Psoas muscle (tissue), 8 donors: ENCODE results near the gene LRRC45. TPM values are rescaled to one million over a fixed set of nuclear protein-coding genes. Genes with fewer than 3 reads are reported as not detected.

ENCODE experiments used
- ATAC-seq, 4 donors: fragments of 200-7000 bp; cut with Tn5 transposase; one replicate each; pipeline ENCODE4 v1.9.1; 2020; ENCODE audit warnings: moderate library complexity in 3 of 4, mild to moderate bottlenecking in 2 of 4
- DNase-seq, 2 donors: peaks; one replicate each; pipeline ENCODE4 v3.0.0-alpha.2; 2020
- H3K27ac ChIP-seq: fragments of 200-600 bp; one replicate; pipeline ENCODE4 v1.8.0; 2022
- H3K27me3 ChIP-seq, 3 donors: fragments of 200-600 bp in 1 of 3; one replicate each; pipeline versions ENCODE4 v1.6.1 to v1.8.0; 2013 to 2022; ENCODE audit warnings: low read length in 2 of 3, mild to moderate bottlenecking in 2 of 3, moderate library complexity in 1 of 3; ENCODE audit not compliant: insufficient read depth in 3 of 3
- H3K36me3 ChIP-seq, 2 donors: fragments of 200-600 bp in 1 of 2; one replicate each; pipeline versions ENCODE4 v1.6.1 to v1.8.0; 2013 to 2022; ENCODE audit warnings: low read depth in 1 of 2, mild to moderate bottlenecking in 1 of 2, moderate library complexity in 1 of 2; ENCODE audit not compliant: insufficient read depth in 1 of 2
- H3K4me1 ChIP-seq: fragments of 200-600 bp; one replicate; pipeline ENCODE4 v1.8.0; 2022
- H3K4me3 ChIP-seq: fragments of 200-600 bp; one replicate; pipeline ENCODE4 v1.8.0; 2022; ENCODE audit warnings: mild to moderate bottlenecking
- H3K9me3 ChIP-seq: fragments of 200-600 bp; one replicate; pipeline ENCODE4 v1.8.0; 2022
- WGBS, 3 donors: extraction: QIAGEN DNeasy Blood & Tissue Kit; methylation state at CpG; one replicate each; pipeline versions ENCODE4 v1.1.6 to v1.1.7; 2013; 5-methylcytosine and 5-hydroxymethylcytosine counted together
- intact Hi-C, 2 donors: fragments of 100-400 bp; cut with DNase I; formaldehyde crosslinking; loops; one replicate each; pipeline versions ENCODE4 v1.11.0 to v1.14.2; 2022
- polyA plus RNA-seq, 3 donors: library from polyadenylated mRNA; stranded (reverse); fragments of 200-250 nt; gene quantifications; one replicate each; pipeline ENCODE4 v1.2.3, GENCODE V29; 2013
- total RNA-seq, 4 donors: library from RNA; stranded (reverse); fragmentation: NEBNext Ultra II Directional in 2 of 4; extraction: Animal tissue kit (Norgen Biotek cat#: 25700) in 2 of 4; gene quantifications; one replicate each; pipeline versions ENCODE4 v1.2.1 to v1.2.4, GENCODE V29; 2021 to 2023
- TF ChIP-seq, protein P1 (sequence below): fragments of 200-600 bp; IDR thresholded peaks from one replicate; pipeline ENCODE4 v1.8.0; 2022; ENCODE audit warnings: antibody characterized with exemption
- donor health status: healthy with polysubstance abuse.
- donor health status: DM: no; HTN: no; CAD: no; lungs with moderate emphysema.
- donor health status: Bipolar disorder and iron deficiency.
- donor health status: healthy.
- donor health status: DM: yes; HTN: yes; CAD: no.
- donor health status: DM: no; HTN: no; CAD: no.
- donor health status: DM: no; HTN: no; CAD: no.
- donor health status: DM: yes; HTN: yes; CAD: no.

The LRRC45 gene
- total and polyA plus RNA-seq, 7 donors, result 1.4 to 7.1 (median 3.0) TPM

DNA sequence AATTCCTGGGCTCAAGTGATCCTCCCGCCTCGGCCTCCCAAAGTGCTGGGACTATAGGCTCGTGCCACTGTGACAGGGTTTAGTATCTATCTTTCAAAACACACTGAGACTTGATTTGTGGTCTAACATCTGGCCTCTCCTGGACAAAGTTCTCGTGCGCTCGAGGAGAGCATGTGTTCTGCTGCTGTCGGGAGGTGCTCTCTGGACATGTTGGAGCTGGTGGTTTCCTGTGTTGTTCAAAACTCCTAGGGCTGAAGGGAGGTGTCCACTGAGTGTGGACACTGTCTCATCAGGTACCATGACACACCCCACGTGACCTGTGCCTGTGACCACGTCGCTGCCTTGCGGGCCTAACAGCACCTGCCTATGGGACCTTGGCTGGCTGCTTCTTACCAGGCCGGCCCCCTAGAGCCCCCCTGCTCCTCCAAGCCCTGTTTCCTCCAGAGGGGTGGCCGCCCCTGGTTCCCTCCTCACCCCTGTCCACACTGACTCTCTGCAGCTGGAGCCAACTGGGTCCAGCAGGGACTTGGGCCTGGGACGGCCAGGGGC is 22.9 kb downstream of the LRRC45 start:
- Histone ChIP-seq H3K27me3 (no peaks in the 10 kb centered on the region), H3K27ac (no peak overlapping the region), H3K4me1 (peaks cover 11% of the 10 kb centered on the region), H3K4me3 (no peak overlapping the region), H3K9me3 (no peaks in the 10 kb centered on the region), H3K36me3 (peaks cover 0 to 33% of the 10 kb centered on the region in 2 donors)
- DNase-seq (no peak), ATAC-seq (peak in 2 of 4 donors; percentile 14 to 22)
- 53 to 62% (median 54%) methylated on average over 14 of the region's 14 CpGs for WGBS, 3 donors
- intact Hi-C loops, result loop anchor here in 1 of 2 donors (2.0 kb wide), 1 partner anchor 27 kb away; no protein-coding TSS in a partner anchor
- TF ChIP-seq, protein P1, sequence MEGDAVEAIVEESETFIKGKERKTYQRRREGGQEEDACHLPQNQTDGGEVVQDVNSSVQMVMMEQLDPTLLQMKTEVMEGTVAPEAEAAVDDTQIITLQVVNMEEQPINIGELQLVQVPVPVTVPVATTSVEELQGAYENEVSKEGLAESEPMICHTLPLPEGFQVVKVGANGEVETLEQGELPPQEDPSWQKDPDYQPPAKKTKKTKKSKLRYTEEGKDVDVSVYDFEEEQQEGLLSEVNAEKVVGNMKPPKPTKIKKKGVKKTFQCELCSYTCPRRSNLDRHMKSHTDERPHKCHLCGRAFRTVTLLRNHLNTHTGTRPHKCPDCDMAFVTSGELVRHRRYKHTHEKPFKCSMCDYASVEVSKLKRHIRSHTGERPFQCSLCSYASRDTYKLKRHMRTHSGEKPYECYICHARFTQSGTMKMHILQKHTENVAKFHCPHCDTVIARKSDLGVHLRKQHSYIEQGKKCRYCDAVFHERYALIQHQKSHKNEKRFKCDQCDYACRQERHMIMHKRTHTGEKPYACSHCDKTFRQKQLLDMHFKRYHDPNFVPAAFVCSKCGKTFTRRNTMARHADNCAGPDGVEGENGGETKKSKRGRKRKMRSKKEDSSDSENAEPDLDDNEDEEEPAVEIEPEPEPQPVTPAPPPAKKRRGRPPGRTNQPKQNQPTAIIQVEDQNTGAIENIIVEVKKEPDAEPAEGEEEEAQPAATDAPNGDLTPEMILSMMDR, result no peak

DNA sequence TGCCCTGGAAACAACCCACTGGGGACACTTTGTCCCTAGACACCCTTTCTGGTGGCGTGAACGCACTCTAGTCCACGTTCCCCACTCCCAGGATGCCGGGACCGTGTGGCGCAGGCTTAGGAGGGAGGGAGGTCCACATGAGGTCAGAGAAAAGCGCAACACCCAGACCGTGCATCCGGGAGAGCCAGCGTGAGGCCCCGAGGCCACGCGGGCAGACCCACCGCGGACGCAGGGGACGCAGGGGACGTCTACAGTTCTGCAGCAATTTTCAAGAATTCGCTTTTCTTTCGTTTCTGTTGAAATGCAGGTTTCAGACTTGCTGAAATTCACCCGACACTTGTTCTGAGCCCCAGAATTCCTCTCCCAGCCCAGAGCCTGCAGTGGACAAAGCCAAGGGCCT is 23.8 kb downstream of the LRRC45 start:
- Histone ChIP-seq H3K9me3 (no peaks in the 10 kb centered on the region), H3K27me3 (no peaks in the 10 kb centered on the region), H3K4me1 (peaks cover 11% of the 10 kb centered on the region), H3K27ac (no peak overlapping the region), H3K4me3 (no peak overlapping the region), H3K36me3 (peaks cover 0 to 33% of the 10 kb centered on the region in 2 donors)
- no peak for ATAC-seq
- 84 to 87% (median 87%) methylated on average over 21 of the region's 21 CpGs for WGBS, 3 donors
- no peak for DNase-seq
- intact Hi-C loops, result loop anchor here in 1 of 2 donors (2.0 kb wide), 1 partner anchor 26 kb away; no protein-coding TSS in a partner anchor
- TF ChIP-seq, protein P1, result no peak

DNA sequence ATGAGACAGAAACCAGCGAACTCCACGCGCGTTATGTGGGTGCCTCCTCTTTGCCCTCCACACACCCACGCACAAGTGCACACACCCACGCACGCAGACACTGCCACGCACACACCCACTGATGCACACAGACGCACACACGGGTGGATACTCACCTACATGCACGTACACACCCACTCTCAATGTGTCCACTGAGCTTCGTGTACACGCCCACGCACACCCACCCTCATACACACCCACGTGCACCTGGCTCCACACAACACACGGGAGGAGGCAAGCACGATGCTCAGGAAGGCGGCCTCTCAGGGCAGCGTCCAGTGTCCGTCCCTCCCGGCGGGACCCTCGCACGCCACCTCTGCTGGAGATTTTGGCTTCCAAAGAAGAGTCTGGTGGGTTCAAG is 24.3 kb downstream of the LRRC45 start:
- Histone ChIP-seq H3K4me1 (peaks cover 12% of the 10 kb centered on the region), H3K36me3 (peaks cover 0 to 33% of the 10 kb centered on the region in 2 donors), H3K9me3 (no peaks in the 10 kb centered on the region), H3K27me3 (no peaks in the 10 kb centered on the region), H3K27ac (no peak overlapping the region), H3K4me3 (no peak overlapping the region)
- intact Hi-C loops, result loop anchor here in 1 of 2 donors (2.0 kb wide), 1 partner anchor 25 kb away; no protein-coding TSS in a partner anchor
- WGBS, 3 donors, result 87 to 91% (median 89%) methylated on average over 24 of the region's 24 CpGs
- TF ChIP-seq, protein P1, result no peak
- ATAC-seq (no peak), DNase-seq (no peak)

DNA sequence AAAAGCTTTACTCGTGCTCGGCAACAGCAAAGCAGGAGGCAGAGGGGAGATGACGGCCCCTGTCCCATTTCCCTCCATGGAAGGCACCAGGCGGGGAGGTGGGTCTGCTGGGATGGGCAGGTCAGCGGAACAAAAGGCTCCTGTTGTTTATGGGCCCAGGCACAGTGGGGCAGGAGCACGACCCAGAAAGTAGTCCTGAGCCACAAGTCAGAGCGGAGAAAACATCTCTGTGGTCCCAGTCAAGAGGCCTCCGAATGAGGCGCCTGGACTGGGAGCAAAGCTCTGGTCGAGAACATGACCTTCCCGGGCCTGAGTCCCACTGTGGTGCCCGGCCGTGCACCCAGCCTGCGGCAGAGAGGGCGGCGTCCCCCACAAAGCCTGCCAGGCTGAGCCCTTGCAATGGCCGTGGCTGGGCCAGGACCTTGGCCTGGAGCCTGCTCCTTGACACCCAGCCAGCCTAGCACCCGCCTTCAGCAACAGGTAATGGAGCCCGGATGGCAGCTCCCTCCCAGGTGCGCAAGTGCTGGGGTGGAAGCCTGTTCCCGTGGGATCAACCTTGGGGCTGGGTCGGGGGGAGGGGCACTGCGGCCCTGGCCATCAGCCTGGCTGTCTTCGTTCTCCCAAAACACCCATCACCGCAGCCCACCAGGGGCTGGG is 24.9 kb downstream of the LRRC45 start:
- 82 to 92% (median 85%) methylated on average over 22 to 25 of the region's 25 CpGs for WGBS, 3 donors
- Histone ChIP-seq H3K9me3 (no peaks in the 10 kb centered on the region), H3K27ac (no peak overlapping the region), H3K4me3 (no peak overlapping the region), H3K36me3 (peaks cover 0 to 33% of the 10 kb centered on the region in 2 donors), H3K27me3 (no peaks in the 10 kb centered on the region), H3K4me1 (peaks cover 19% of the 10 kb centered on the region)
- intact Hi-C loops, result loop anchor here in 1 of 2 donors (2.0 kb wide), 1 partner anchor 25 kb away; no protein-coding TSS in a partner anchor
- ATAC-seq (no peak), DNase-seq (peak in 1 of 2 donors; percentile 39)
- TF ChIP-seq, protein P1, result no peak
